ENCODE results near the gene SPATS2.
A peak's percentile ranks its signal among the peaks of the same experiment; 100 is the strongest.
"Not testable (repeated sequence)": the region's sequence is repeated elsewhere in the genome, so short reads cannot be mapped to it uniquely, and the experiment has no call there.

SPATS2 gene

GRCh38 chr12:49414364-49414763, 47.1 kb downstream of the SPATS2 start:
- no peak for DNase-seq

GRCh38 chr12:49415521-49415970, 48.3 kb downstream of the SPATS2 start:
- no peak for DNase-seq

DNA sequence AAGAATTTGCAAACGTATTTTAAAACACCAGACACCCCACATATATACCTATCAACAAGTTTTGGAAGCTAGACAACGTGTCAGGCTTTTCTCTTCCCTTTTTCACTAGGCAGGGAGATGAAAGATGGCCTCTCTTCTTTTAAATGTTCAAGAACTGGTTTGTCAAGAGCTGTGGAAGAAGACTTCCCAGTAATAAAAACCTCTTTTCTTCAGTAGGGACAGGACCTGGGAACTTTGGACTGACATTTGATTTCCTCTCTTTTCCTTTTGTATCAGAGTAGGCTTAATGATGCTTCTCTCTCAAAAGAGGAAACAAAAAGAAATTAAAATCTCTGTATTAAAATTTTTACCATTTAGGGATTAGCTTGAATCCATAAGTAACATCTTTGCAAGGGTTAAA, 49.6 kb downstream of the SPATS2 start:
- no peak for DNase-seq

- no peak for DNase-seq
Observed at GRCh38 chr12:49417558-49417957, 50.3 kb downstream of the SPATS2 start.

GRCh38 chr12:49420556-49420955, 53.3 kb downstream of the SPATS2 start:
- DNase-seq: no peak

DNA sequence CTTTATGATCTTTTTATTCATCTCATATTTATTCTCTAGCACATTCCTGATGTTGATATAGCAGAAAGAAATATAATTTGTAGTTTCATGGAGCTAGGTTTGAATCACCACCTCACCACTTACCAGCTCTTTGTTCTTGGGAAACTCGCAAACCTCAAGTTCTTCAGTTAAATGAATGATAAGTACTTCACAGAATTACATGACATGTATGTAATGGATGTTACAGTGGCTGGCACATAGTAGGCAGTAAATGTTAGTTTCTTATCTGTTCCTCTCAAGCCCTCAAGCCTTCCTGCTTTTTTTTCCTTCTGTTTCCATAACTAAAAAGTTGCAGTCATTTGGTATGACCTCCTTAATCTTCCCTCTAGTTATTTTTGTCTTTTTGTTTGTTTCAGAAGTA, 54.9 kb downstream of the SPATS2 start:
- no peak for DNase-seq

- peak; percentile 84 for DNase-seq
Observed at GRCh38 chr12:49428793-49429192, 61.5 kb downstream of the SPATS2 start.

- no peak for DNase-seq
Observed at GRCh38 chr12:49432616-49433015, 65.4 kb downstream of the SPATS2 start.

DNA sequence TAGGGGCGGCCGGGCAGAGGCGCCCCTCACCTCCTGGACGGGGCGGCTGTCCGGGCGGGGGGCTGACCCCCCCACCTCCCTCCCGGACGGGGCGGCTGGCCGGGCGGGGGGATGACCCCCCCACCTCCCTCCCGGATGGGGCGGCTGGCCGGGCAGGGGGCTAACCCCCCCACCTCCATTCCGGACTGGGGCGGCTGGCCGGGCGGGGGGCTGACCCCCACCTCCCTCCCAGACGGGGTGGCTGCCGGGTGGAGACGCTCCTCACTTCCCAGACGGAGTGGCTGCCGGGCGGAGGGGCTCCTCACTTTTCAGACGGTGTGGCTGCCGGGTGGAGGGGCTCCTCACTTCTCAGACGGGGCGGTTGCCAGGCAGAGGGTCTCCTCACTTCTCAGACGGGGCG, 69.5 kb downstream of the SPATS2 start:
- not testable (repeated sequence) for DNase-seq

GRCh38 chr12:49439042-49439441, 71.8 kb downstream of the SPATS2 start:
- no peak for DNase-seq

GRCh38 chr12:49440035-49440434, 72.8 kb downstream of the SPATS2 start:
- DNase-seq: no peak

DNA sequence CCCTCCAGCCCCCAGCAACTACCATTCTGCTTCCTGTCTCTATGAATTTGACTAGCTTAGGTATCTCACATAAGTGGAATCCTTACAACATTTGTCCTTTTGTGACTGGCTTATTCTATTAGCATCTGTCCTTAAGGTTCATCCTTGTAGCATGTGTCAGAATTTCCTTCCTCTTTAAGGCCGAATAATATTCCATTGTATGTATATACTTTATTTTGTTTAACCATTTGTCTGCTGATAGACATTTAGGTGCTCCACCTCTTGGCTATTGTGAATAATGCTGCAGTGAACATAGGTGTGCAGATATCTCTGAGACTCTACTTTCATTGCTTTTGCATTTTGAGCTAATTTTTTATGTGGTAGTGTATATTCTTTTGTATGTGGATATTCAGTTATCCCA, 75.7 kb downstream of the SPATS2 start:
- DNase-seq: no peak

GRCh38 chr12:49446571-49446970, 79.3 kb downstream of the SPATS2 start:
- no peak for DNase-seq

- DNase-seq: no peak
Observed at GRCh38 chr12:49448858-49449257, 81.6 kb downstream of the SPATS2 start.

GRCh38 chr12:49451468-49452259, 84.4 kb downstream of the SPATS2 start:
- no peak for DNase-seq

GRCh38 chr12:49455501-49455900, 88.2 kb downstream of the SPATS2 start:
- no peak for DNase-seq

DNA sequence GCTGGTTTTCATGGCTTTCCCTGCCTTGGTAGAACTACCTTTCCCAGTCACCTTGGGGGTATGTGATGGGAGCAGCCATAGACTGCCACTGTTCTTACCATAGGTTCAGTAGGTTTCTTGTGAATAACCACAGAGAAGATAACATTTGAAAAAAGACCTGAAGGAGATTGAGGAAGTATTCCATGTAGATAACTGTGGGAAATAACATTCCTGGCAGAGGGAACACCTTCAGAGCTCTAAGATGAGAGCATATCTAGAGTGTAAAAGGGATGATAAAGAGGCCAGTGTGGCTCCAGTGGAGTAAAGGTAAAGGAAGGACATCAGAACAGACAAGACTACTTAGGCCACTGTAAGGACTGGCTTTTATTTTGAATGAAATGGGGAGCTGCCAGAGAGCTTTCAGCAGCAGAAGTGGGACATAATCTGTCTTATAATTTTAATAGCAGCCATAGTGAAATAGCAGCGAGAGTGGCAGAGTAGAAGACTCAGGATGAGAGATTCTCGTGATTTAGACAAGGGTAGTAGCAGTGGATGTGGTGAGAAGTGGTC, 88.9 kb downstream of the SPATS2 start:
- no peak for DNase-seq

- no peak for DNase-seq
Observed at GRCh38 chr12:49458816-49459215, 91.6 kb downstream of the SPATS2 start.

- no peak for DNase-seq
Observed at GRCh38 chr12:49461221-49461620, 94.0 kb downstream of the SPATS2 start.

- no peak for DNase-seq
Observed at GRCh38 chr12:49462083-49462744, 95.0 kb downstream of the SPATS2 start.

GRCh38 chr12:49465132-49465531, 97.9 kb downstream of the SPATS2 start:
- no peak for DNase-seq

- no peak for DNase-seq
Observed at GRCh38 chr12:49470986-49471385, 103.7 kb downstream of the SPATS2 start.

DNA sequence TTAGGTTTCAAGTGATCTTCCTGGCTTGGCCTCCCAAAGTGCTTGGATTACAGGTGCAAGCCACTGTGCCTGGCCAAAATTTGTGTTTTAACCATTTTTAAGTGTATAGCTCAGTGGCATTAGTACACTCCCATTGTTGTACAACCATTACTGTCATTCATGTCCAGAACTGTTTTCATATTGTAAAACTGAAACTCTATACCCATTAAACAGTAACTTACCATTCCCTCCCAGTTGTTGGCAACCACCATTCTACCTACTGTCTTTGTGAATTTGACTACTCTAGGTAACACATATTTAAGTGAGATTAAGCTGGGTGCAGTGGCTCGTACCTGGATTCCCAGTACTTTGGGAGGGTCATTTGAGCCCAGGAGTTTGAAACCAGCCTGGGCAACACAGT, 104.3 kb downstream of the SPATS2 start:
- no peak for DNase-seq

- no peak for DNase-seq
Observed at GRCh38 chr12:49476091-49476490, 108.8 kb downstream of the SPATS2 start.
